Loucy (cell line): ENCODE data around the gene KLK6.

ENCODE experiments used
- EZH2phosphoT487 ChIP-seq: fragments of 200-600 bp; IDR thresholded peaks from 2 replicates; pipeline ENCODE4 v1.6.1; 2018; ENCODE audit warnings: antibody characterized with exemption, mild to moderate bottlenecking, moderate library complexity, borderline replicate concordance
- TF ChIP-seq, protein P1 (sequence below): fragments of 200-600 bp; sonication (generic); conservative IDR thresholded peaks from 2 replicates; pipeline ENCODE4 v1.5.1; 2014; ENCODE audit warnings: mild to moderate bottlenecking, antibody characterized with exemption, low read length

DNA sequence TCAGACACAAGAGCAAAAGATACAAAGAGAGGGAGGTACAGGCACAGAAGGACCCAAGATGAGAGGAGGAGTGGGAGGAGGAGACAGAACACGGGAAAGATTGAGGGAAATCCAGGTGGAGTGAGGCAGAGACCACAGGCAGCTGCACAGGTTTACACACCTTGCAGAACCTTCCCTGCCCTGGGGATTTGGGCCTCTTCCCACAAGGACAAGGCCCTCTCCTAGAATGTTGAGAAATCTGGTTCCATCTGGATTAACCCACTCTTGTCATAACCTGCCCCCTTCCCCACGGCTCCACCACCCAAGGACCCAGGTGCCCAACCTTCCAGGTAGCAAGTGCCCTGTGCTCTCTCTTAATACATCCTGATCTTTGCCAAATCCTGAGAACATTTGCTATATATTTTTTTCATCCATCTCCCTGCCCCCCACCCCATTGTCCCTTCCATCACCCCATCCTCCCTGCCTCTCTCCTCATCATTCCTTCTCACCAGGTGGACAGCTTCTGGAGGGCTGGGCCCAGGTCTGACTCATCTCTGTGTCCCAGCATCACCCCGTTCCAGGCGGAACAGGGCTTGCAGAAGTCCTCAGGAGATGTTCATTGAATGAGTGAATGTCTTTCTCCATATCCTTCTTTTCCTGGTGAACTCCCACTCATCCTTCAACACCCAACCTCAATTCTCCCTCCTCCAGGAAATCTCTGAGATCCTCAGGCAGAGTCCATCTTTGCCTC, 40.8 kb upstream of the KLK6 start:
- TF ChIP-seq, protein P1, sequence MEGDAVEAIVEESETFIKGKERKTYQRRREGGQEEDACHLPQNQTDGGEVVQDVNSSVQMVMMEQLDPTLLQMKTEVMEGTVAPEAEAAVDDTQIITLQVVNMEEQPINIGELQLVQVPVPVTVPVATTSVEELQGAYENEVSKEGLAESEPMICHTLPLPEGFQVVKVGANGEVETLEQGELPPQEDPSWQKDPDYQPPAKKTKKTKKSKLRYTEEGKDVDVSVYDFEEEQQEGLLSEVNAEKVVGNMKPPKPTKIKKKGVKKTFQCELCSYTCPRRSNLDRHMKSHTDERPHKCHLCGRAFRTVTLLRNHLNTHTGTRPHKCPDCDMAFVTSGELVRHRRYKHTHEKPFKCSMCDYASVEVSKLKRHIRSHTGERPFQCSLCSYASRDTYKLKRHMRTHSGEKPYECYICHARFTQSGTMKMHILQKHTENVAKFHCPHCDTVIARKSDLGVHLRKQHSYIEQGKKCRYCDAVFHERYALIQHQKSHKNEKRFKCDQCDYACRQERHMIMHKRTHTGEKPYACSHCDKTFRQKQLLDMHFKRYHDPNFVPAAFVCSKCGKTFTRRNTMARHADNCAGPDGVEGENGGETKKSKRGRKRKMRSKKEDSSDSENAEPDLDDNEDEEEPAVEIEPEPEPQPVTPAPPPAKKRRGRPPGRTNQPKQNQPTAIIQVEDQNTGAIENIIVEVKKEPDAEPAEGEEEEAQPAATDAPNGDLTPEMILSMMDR: no peak
- TF ChIP-seq EZH2phosphoT487: no peak
